GM19025 (cell line): ENCODE data around the gene IL1R1.
A peak's percentile ranks its signal among the peaks of the same experiment; 100 is the strongest.
"Not testable (repeated sequence)": the region's sequence is repeated elsewhere in the genome, so short reads cannot be mapped to it uniquely, and the experiment has no call there.

ENCODE experiments used
- ATAC-seq: cut with Tn5 transposase; IDR thresholded peaks from one replicate; pipeline ENCODE4 v1.9.1; 2021; ENCODE audit warnings: mild to moderate bottlenecking, low read depth, moderate library complexity; ENCODE audit not compliant: unreplicated experiment

IL1R1 gene, protein sequence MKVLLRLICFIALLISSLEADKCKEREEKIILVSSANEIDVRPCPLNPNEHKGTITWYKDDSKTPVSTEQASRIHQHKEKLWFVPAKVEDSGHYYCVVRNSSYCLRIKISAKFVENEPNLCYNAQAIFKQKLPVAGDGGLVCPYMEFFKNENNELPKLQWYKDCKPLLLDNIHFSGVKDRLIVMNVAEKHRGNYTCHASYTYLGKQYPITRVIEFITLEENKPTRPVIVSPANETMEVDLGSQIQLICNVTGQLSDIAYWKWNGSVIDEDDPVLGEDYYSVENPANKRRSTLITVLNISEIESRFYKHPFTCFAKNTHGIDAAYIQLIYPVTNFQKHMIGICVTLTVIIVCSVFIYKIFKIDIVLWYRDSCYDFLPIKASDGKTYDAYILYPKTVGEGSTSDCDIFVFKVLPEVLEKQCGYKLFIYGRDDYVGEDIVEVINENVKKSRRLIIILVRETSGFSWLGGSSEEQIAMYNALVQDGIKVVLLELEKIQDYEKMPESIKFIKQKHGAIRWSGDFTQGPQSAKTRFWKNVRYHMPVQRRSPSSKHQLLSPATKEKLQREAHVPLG

DNA sequence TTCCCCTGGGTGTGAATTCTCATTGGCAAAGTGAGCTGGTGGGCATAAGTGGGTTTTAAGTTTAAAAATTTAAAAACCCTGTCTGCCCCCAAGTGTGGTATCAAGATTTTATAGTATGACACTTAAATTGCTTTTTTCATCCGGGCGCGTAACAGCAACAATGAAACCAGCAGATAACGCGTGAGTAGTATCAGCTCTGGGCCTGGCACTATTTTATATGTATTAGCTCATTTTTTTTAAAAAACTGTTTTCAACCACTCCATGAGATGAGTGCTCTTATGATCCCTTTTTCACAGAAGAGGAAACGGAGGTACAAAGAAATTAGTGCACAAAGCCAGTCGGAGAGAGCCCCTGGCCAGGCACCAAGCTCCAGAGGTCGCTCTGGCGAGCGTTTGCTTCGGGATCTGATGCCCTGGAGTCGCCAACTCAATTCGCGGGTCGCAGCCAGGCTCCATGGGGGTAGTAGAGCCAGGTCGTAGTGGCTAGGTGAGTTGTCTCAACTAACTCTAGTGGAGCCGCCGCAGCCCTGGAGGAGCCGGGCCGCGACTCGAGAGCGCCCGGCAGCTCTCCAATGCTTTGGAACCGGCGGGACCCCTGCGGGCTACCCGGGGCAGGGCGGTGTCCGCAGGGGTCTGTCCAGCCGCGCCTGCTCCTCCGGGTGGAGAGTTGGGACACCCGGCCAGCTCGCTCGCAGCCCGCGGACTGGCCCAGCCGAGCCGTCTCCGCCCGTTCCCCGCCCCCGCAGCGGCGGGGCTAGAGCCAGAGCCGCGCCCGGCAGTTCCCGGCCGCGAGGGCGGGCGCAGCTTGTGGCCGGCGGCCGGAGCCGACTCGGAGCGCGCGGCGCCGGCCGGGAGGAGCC lies at the start of gene IL1R1:
TSS of gene IL1R1 (plus strand) at position 777 of the 859 bp plus-strand sequence. CDS start 14,979 bp downstream, outside the sequence.
- ATAC-seq, result no peak

DNA sequence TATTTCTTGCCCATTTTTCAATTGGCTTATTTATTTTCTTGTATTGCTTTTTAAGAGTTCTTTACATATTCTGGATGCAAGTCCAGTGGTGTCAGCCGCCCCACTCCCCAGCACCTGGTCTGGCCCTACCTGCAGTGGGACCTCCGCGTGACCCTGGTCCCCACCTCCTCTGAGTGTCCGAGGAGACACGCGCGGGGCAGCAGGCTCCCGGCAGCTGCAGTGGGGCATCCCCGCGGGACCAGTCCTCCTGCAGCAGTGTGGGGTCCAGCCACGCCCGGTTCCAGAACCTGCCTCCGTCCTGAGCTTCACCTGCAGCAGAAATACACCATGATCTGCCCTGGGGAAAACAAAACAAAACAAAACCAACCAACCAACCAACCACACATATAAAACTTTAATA lies 48.9 kb upstream of the IL1R1 start:
- no peak for ATAC-seq

DNA sequence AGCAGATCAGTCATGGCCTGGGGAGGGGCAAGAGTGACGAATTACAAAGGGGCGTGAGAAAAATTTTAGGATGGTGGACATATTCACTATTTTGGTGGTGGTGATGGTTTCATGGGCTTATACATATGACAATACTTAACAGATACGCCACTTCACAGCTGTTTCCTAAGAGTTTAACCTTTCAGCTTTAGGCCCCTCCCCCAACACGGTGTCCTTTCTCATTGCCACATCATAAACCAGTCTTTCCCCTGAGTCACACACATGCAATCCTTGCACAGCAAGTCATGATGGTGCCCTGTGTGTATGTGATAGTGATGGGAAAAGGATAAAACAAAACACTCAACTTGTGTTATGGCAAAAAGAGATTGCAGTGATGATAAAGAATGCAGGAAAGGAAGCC lies 47.6 kb upstream of the IL1R1 start:
- no peak for ATAC-seq

DNA sequence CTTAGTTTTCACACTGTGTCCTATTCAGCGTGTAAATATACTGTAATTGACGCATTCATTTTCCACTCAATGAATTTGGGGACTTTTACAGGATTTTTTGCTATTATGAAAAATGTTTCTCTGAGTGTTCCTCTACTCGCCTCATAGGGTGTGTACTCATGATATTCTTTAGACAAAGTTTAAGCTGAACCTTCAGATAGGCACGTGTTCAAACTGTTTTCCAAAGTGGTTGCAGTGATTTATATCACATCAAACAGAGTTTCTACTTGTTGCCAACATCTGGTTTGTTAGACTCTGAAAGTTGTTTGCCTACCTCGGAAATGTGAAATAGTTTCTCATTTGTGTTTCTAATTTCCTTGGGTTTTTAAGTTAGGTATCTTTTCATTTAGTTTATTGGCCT lies 46.4 kb upstream of the IL1R1 start:
- no peak for ATAC-seq

DNA sequence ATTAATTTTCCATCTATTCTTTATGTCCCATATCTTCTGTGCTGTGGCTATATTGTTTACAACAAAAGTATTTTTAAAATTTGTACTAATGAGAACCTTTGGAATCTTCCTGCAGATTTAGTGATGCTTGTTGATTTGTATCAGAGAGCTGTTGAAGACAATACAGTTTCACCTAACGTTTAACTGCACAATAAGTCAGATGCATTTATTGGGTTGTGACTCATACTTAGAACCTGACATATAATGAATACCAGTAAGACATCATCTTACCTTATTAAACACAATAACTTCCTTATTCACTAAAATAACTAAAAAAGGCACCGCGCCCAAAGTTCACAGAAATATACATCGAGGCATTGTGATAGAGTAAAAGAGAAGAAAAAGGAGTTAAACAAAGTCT lies 43.8 kb upstream of the IL1R1 start:
- no peak for ATAC-seq

DNA sequence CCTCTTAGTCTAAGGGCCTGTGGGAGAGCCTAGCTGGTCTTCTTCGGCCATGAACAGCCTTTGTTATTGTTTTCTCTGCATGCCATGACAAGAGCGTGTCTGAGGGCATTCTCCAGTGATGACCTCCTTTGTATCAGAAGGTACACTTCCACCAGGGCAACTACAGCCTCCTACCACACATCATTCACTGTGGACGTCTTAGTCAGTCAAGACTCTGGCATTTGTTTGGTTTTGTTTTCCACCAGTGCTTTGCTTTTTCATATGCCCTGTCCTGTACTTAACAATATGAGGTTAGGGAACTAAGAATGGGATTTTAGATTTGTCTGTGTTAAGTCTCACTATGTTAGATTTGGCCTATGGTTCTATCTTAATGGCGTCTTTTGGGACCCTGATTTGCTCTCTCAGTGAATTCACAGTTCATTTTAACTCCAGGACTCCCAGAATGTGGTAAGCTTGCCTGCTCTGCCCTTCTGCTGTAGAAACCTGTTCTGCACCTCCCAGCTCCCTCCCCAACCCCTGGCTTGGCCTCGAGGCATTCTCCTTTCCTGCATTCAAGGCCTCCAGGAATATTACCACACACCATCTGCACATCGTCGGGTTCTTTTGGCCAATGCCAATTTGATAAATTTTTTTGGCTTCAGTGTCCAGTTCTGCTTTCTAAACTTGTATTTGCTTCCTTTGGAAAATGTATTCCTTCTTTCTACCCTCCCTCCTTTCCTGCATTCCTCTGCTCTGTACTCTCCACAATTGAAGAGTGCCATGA lies 42.8 kb upstream of the IL1R1 start:
- no peak for ATAC-seq

DNA sequence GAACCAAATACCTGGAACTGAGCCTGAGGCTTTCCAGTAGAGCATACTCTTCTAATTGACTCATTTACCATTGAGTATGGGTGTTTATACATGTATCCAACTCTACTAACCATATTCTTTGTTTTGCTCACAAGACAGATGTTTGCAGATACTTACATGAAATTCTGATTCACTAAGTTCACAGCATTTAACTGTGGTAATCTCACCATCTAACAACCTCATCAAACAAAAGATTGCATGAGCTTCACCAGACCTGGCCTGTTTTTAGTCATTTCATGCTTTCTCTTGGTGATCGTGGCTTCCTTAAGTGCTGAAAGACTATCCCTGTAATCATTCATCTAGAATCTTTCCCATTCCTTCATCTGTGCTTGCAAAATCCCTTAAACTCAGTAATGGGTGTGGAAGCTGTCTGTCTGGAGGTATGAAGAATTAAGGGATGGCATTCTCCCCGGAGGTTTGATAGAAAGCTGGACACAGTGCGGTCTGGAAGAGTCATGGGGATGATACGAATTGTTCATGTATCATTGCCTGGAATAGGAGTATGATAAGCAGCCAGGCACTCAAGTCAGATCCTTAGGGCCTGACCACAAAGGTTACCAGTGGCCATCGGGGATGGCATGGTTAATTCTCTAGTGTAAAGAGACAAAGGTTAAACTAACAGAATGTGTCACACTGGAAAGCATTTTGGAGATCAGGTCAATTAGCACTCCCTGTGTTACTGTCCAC lies 42.0 kb upstream of the IL1R1 start:
- ATAC-seq, result no peak

DNA sequence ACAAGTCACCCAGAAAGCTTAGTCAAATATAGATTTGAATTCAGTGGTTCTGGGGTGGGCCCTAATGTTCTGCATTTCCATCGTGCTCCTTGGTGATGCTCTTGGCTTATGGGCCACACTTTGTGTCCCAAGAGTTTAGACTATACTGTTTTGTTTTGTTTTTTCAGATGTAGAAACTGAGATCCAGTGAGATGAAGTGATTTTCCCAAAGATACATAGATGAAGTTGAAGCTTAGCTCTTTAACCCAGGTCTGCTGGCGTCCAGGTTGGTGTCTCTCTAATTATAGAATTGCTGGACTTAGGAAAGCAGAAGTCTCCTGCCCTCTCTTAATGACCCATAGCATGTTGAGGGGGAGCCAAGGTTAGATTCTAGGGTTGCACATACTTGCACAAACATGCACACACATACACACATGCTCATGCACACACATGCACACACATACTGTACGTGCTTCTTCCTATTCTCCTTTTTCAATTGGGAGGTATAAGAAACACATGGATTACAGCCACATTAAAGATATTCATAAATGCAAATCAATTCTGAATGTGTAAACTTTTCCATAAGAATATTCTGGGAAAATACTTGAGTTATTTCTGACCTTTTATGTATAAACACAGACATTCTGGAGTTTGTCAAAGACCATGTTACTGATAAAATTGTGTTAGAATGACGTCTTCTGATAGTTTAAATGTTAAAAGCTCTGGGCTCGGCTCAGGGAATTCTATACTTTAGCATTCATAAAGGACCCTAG lies 41.3 kb upstream of the IL1R1 start:
- ATAC-seq, result no peak

DNA sequence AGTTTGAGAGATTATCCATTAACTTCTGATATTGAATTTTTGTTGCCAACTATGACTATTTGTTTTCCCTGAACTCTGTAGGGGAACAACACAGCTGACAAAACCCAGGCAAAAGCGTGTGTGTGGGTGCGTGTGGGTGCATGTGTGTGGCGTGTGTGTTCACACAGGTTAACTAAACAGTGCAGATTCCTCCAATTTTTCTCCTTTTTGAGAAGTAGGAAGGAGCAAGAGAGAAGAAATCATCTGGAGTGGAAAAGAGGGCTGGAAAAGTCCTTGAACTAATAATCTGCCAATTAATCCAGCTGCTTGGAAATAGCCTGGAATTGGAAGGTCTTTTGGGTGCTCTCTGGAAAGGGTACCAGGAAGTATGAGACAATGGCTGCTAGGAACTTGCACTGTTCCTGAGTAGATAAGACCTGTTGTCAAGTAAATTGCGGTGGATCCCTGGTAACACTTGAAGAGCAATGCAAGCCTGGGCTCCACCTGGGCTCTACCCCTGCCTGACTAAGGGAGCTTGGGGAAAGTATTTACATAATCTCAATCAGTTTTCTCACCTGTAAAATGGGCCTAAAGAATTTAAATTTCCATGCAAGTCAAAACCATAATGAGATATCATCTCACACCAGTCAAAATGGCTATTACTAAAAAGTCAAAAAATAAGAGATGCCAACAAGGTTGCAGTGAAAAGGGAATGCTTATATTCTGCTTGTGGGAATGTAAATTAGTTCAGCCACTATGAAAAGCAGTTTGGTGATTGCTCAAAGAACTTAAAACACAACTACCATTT lies 40.5 kb upstream of the IL1R1 start:
- no peak for ATAC-seq

DNA sequence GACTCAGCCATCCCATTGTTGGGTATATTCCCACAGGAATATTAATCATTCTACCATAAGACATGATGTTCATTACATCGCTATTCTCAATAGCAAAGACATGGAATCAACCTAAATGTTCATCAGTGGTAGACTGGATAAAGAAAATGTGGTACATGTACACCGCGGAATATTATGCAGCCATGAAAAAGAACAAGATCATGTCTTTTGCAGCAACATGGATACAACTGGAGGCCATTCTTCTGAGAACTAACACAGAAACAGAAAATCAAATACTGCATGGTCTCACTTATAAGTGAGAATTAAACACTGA lies 40.0 kb upstream of the IL1R1 start:
- not testable (repeated sequence) for ATAC-seq

DNA sequence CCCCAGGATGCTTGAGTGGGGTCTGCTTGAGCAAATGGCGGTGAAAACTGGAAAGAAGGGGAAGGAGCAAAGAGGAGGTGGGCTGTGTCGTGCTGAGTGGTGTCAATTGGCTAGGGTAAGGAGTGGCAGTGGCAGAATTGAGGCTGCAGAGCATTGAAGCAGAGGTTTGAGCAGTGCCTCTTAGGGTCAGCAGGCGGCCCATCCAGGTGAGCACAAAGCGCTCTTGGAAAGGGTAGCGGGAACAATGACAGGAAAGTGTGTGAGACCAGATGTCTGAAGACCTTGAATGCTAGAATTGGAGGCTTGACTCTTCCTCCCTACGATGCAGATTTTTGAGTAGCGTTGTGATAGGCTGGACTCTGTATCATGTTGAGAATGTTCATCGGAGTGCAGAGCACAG lies 39.3 kb upstream of the IL1R1 start:
- no peak for ATAC-seq

DNA sequence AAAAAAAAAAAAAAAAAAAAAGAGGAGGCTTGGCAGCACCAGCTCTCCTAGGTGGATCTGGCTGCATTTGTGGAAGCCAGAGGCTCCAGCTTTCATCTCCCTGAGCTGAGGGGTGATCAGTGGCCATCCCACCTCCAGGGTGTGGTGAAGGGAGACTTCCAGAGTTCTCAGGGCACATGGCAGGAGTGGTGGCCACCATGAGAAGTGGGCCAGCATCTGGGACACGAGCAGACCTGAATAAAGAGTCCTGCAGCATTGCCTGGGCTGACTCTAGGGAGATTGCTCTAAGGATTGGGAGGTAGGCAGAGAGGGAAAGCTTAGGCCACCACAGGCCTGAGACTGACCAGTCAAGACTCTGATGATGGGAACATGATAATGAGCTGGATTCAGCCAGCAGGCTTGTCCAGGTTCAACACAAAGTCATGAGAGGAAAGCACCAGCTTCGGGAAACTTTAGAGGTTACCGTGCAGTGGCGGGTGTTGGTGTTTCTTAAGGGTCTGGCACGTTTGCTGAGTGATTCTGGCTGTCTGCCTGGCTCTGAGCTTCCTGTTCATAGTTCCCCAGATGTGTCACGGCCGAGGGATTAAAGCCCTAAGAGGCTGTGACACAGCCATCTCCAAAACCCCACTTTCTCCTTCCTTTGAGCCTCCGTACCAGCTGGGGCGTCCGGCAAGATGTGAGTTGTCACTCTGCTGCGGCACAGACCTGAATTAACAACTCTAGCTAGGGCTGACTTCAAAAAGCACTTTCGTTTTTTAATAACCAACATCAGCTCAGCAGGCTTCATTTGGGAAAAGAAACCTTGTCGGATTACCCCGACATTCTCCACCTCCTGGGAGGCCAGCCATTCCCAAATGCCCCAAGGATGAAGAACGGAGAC lies 38.3 kb upstream of the IL1R1 start:
- peak; percentile 73 for ATAC-seq

DNA sequence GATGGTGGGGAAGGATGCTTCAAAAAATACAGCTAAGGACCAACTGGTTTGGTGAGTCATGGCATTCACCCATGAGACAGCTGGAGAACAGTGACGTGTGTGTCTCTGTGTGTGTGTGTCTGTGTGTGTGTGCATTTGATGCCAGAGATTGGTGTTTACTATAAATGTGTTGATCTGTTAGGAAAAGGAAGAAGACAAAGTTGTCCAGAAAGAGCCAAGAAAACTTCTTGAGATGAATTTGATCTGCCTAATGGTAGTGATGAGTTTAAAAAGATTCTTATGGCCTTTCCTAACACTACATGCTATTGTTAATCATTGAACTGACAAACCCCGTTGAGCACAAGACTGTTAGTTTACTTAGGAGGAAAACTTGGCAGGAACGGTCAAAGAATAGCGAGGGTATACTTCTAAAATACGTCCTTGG lies 36.4 kb upstream of the IL1R1 start:
- no peak for ATAC-seq

DNA sequence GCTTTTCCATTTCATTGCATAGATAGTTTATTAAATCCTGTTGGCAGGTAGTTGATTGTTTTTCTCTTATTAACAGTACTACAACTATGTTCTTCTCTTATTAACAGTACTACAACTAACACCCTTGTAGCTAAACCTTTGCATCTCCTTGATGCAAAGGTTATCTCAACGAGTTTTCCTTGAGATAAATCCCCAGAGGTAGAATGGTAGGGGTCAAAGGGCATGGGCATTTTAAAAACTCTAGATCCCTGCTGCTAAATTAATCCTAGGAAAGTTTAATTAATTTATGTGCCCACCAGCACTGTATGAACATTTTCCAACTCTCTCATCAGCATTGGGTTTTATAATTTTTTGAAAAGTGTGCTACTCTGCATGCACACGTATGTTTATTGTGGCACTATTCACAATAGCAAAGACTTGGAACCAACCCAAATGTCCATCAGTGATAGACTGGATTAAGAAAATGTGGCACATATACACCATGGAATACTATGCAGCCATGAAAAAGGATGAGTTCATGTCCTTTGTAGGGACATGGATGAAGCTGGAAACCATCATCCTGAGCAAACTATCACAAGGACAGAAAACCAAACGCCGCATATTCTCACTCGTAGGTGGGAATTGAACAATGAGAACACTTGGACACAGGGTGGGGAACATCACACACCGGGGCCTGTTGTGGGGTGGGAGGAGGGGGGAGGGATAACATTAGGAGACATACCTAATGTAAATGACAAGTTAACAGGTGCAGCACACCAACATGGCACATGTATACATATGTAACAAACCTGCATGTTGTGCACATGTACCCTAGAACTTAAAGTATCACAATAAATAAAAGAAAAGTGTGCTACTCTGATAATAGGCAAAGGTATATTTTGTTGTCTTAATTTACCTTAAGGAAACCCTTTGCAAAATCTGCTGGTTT lies 35.5 kb upstream of the IL1R1 start:
- ATAC-seq, result not testable (repeated sequence)

DNA sequence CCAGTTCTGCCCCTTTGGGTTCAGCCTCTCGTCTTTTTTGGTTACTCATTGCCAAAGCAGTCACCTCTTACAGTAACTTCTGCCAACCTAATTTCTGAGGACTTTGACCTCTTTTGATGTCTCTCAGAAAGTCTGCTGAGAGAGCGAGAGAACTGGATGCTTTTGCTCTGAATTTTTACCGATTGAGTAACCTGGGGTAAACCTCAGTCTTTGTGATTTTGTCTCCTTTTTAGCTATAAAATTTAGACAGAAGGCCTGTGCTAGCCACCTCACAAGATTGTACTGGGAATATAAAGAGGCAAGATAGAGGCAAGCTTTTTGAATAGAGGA lies 34.8 kb upstream of the IL1R1 start:
- peak; percentile 52 for ATAC-seq

DNA sequence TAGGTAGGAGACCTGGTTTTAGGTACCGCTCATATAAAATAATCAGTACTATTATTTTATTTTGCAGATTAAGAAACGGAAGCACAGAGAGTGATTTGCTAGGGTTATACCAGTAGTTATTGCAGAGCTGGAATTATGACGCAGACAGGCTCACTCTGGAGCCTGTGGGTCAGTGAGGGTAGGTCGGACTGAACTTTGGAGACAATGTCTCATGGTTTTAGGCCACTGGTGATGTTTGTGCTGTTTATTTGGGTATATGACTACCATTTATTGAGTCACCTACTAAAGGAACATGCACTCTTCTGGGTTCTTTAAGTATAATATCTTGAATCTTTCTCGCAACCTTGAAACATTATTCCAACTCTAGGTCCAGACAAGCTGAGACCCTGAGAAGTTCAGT lies 33.5 kb upstream of the IL1R1 start:
- no peak for ATAC-seq

DNA sequence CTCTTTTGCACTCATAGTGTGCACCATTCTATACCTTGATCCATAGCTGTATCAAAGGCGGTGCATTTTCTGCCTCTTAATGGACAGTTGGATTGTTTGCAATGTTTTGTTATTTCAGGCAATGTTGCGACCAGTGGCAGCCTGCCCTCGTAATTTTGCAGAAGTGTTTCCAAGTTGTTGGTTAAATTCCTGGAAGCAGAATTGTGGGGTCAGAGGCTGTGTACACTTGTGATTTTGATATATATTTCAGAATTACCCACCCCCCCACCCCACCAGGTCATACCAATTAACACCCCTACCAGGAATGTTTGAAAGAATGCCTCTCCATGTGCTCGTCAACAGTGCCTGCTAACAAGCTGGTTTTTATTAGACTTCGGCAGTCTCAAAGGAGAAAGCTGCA lies 32.4 kb upstream of the IL1R1 start:
- ATAC-seq, result no peak
